DMS53 (cell line): ENCODE data around the gene HPDL.
A peak's percentile ranks its signal among the peaks of the same experiment; 100 is the strongest.
"Not testable (repeated sequence)": the region's sequence is repeated elsewhere in the genome, so short reads cannot be mapped to it uniquely, and the experiment has no call there.

Experiments
- DNase-seq: peaks from one replicate; lab custom pipeline; 2025; lab: John Stamatoyannopoulos, UW

Gene HPDL

GRCh38 chr1:45326627-45327623 is at the start of gene HPDL:
TSS of gene HPDL (plus strand) at chr1:45326895. CDS start at chr1:45327149, 254 bp downstream.
- peak; percentile 80 for DNase-seq

GRCh38 chr1:45282351-45282750 is 44.3 kb upstream of the HPDL start:
- DNase-seq, result no peak

- not testable (repeated sequence) for DNase-seq
Observed at GRCh38 chr1:45284858-45285257, 41.8 kb upstream of the HPDL start.

GRCh38 chr1:45286521-45286920 is 40.2 kb upstream of the HPDL start:
- not testable (repeated sequence) for DNase-seq

GRCh38 chr1:45291002-45291401 is 35.7 kb upstream of the HPDL start:
- DNase-seq, result not testable (repeated sequence)

- no peak for DNase-seq
Observed at GRCh38 chr1:45291716-45292115, 35.0 kb upstream of the HPDL start.

GRCh38 chr1:45297666-45298356 is 28.9 kb upstream of the HPDL start:
- peak; percentile 91 for DNase-seq

- DNase-seq, result no peak
Observed at GRCh38 chr1:45299296-45299695, 27.4 kb upstream of the HPDL start.

GRCh38 chr1:45299981-45300668 is 26.6 kb upstream of the HPDL start:
- peak; percentile 91 for DNase-seq

- DNase-seq, result no peak
Observed at GRCh38 chr1:45300669-45300997, 26.1 kb upstream of the HPDL start.

- DNase-seq, result no peak
Observed at GRCh38 chr1:45302505-45303150, 24.1 kb upstream of the HPDL start.

GRCh38 chr1:45303520-45304310 is 23.0 kb upstream of the HPDL start:
- peak; percentile 99 for DNase-seq

GRCh38 chr1:45304311-45305081 is 22.2 kb upstream of the HPDL start:
- peak; percentile 19 for DNase-seq

- no peak for DNase-seq
Observed at GRCh38 chr1:45305231-45305630, 21.5 kb upstream of the HPDL start.

GRCh38 chr1:45306319-45306718 is 20.4 kb upstream of the HPDL start:
- no peak for DNase-seq

GRCh38 chr1:45306905-45307304 is 19.8 kb upstream of the HPDL start:
- no peak for DNase-seq

- DNase-seq, result no peak
Observed at GRCh38 chr1:45314266-45314665, 12.4 kb upstream of the HPDL start.

GRCh38 chr1:45317166-45317565 is 9.5 kb upstream of the HPDL start:
- DNase-seq, result no peak

- DNase-seq, result no peak
Observed at GRCh38 chr1:45319761-45320160, 6.9 kb upstream of the HPDL start.

GRCh38 chr1:45321444-45321843 is 5.3 kb upstream of the HPDL start:
- DNase-seq, result no peak
